ENCODE measurements around the gene TRAPPC3.

The TRAPPC3 gene

GRCh38 chr1:36114371-36114770, 34.9 kb downstream of the TRAPPC3 start:
- Histone ChIP-seq H3K4me3 (ENCODE audit: extremely low read depth, insufficient read depth, low read length, poor library complexity, severe bottlenecking) (no peak overlapping the region), H3K36me3 (ENCODE audit: control insufficient read depth, insufficient read depth, low read length) (no peaks in the 10 kb centered on the region), H3K27ac (ENCODE audit: low read depth, low read length, severe bottlenecking) (no peak overlapping the region), H3K9me3 (ENCODE audit: control insufficient read depth, low read length) (no peaks in the 10 kb centered on the region), H3K4me1 (ENCODE audit: control insufficient read depth, insufficient read depth, low read length, poor library complexity, severe bottlenecking) (peaks cover 4% of the 10 kb centered on the region)
- WGBS, 2 experiments (ENCODE audit: insufficient coverage in 2 of 2), result 74 to 75% methylated on average over 4 to 5 of the region's 5 CpGs

DNA sequence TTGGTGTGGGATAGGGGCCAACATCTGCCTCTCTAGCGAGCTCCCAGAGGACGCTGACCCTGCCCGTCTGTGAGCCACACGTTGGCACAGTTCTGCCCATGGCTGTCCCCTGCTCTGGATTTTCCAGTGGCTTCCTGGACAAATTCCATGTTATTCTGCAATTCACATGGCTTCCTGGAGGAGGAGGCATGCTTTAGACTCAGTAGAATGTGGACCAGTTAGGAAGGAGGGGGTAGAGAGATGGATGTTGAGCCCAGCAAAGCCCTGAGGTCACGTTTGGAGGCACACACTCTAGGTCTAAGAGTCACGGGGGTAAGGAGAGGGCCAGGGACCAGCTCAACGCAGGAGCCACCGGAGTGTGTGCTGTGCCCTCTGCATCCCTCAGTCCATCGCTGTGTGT, 36.5 kb downstream of the TRAPPC3 start:
- Histone ChIP-seq H3K27ac (ENCODE audit: low read depth, low read length, severe bottlenecking) (no peak overlapping the region), H3K36me3 (ENCODE audit: control insufficient read depth, insufficient read depth, low read length) (no peaks in the 10 kb centered on the region), H3K4me3 (ENCODE audit: extremely low read depth, insufficient read depth, low read length, poor library complexity, severe bottlenecking) (no peak overlapping the region), H3K4me1 (ENCODE audit: control insufficient read depth, insufficient read depth, low read length, poor library complexity, severe bottlenecking) (peaks cover 10% of the 10 kb centered on the region), H3K9me3 (ENCODE audit: control insufficient read depth, low read length) (no peaks in the 10 kb centered on the region)
- 92 to 93% methylated on average over 9 of the region's 9 CpGs for WGBS, 2 experiments (ENCODE audit: insufficient coverage in 2 of 2)

GRCh38 chr1:36111151-36111550, 38.1 kb downstream of the TRAPPC3 start:
- no peak overlapping the region for H3K27ac ChIP-seq (ENCODE audit: low read depth, low read length, severe bottlenecking)
- H3K36me3 ChIP-seq (ENCODE audit: control insufficient read depth, insufficient read depth, low read length), result no peaks in the 10 kb centered on the region
- WGBS, 2 experiments (ENCODE audit: insufficient coverage in 2 of 2), result 82 to 86% methylated on average over 3 to 4 of the region's 4 CpGs
- H3K4me1 ChIP-seq (ENCODE audit: control insufficient read depth, insufficient read depth, low read length, poor library complexity, severe bottlenecking), result peaks cover 11% of the 10 kb centered on the region
- H3K4me3 ChIP-seq (ENCODE audit: extremely low read depth, insufficient read depth, low read length, poor library complexity, severe bottlenecking), result no peak overlapping the region
- H3K9me3 ChIP-seq (ENCODE audit: control insufficient read depth, low read length), result no peaks in the 10 kb centered on the region

GRCh38 chr1:36109041-36109679, 40.1 kb downstream of the TRAPPC3 start:
- H3K27ac ChIP-seq (ENCODE audit: low read depth, low read length, severe bottlenecking), result no peak overlapping the region
- WGBS, 2 experiments (ENCODE audit: insufficient coverage in 2 of 2), result 93 to 96% methylated on average over 5 to 7 of the region's 11 CpGs

GRCh38 chr1:36108314-36108713, 41.0 kb downstream of the TRAPPC3 start:
- Histone ChIP-seq H3K9me3 (ENCODE audit: control insufficient read depth, low read length) (no peaks in the 10 kb centered on the region), H3K27ac (ENCODE audit: low read depth, low read length, severe bottlenecking) (no peak overlapping the region), H3K4me1 (ENCODE audit: control insufficient read depth, insufficient read depth, low read length, poor library complexity, severe bottlenecking) (peaks cover 9% of the 10 kb centered on the region), H3K4me3 (ENCODE audit: extremely low read depth, insufficient read depth, low read length, poor library complexity, severe bottlenecking) (no peak overlapping the region), H3K36me3 (ENCODE audit: control insufficient read depth, insufficient read depth, low read length) (no peaks in the 10 kb centered on the region)
- WGBS, 2 experiments (ENCODE audit: insufficient coverage in 2 of 2), result 81 to 93% methylated on average over 3 to 12 of the region's 14 CpGs

More at GRCh38 chr1:36109041-36109679, 40.1 kb downstream of the TRAPPC3 start:
- Histone ChIP-seq H3K4me1 (ENCODE audit: control insufficient read depth, insufficient read depth, low read length, poor library complexity, severe bottlenecking) (peaks cover 9% of the 10 kb centered on the region), H3K4me3 (ENCODE audit: extremely low read depth, insufficient read depth, low read length, poor library complexity, severe bottlenecking) (no peak overlapping the region), H3K36me3 (ENCODE audit: control insufficient read depth, insufficient read depth, low read length) (no peaks in the 10 kb centered on the region), H3K9me3 (ENCODE audit: control insufficient read depth, low read length) (no peaks in the 10 kb centered on the region)

DNA sequence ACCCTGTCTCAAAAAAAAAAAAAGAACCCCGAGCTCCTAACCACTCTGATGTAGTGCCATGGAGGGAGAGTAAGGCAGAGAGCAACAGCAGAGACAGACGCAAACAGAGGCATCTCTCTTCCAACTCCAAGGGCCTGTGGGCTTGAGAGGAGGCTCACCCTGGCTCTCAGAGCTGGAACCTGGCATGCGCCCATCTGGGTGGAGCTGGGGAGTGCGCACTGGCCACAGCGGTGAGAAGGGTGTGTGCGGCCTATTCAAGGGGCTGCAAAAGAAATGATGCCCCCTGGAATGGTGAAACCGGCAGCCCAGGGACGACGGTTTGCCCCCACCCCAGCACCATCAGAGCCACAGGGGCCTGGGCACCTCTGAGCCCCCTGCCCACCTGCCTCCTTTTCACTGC, 41.9 kb downstream of the TRAPPC3 start:
- H3K4me1 ChIP-seq (ENCODE audit: control insufficient read depth, insufficient read depth, low read length, poor library complexity, severe bottlenecking), result peaks cover 9% of the 10 kb centered on the region
- no peak overlapping the region for H3K27ac ChIP-seq (ENCODE audit: low read depth, low read length, severe bottlenecking)
- no peaks in the 10 kb centered on the region for H3K9me3 ChIP-seq (ENCODE audit: control insufficient read depth, low read length)
- 92 to 99% methylated on average over 8 of the region's 9 CpGs for WGBS, 2 experiments (ENCODE audit: insufficient coverage in 2 of 2)
- no peaks in the 10 kb centered on the region for H3K36me3 ChIP-seq (ENCODE audit: control insufficient read depth, insufficient read depth, low read length)
- H3K4me3 ChIP-seq (ENCODE audit: extremely low read depth, insufficient read depth, low read length, poor library complexity, severe bottlenecking), result no peak overlapping the region

GRCh38 chr1:36106269-36106668, 43.0 kb downstream of the TRAPPC3 start:
- no peaks in the 10 kb centered on the region for H3K36me3 ChIP-seq (ENCODE audit: control insufficient read depth, insufficient read depth, low read length)
- H3K4me3 ChIP-seq (ENCODE audit: extremely low read depth, insufficient read depth, low read length, poor library complexity, severe bottlenecking), result no peak overlapping the region
- H3K9me3 ChIP-seq (ENCODE audit: control insufficient read depth, low read length), result no peaks in the 10 kb centered on the region
- WGBS, 2 experiments (ENCODE audit: insufficient coverage in 2 of 2), result 87 to 92% methylated on average over 1 to 3 of the region's 5 CpGs
- no peak overlapping the region for H3K27ac ChIP-seq (ENCODE audit: low read depth, low read length, severe bottlenecking)
- peaks cover 9% of the 10 kb centered on the region for H3K4me1 ChIP-seq (ENCODE audit: control insufficient read depth, insufficient read depth, low read length, poor library complexity, severe bottlenecking)

DNA sequence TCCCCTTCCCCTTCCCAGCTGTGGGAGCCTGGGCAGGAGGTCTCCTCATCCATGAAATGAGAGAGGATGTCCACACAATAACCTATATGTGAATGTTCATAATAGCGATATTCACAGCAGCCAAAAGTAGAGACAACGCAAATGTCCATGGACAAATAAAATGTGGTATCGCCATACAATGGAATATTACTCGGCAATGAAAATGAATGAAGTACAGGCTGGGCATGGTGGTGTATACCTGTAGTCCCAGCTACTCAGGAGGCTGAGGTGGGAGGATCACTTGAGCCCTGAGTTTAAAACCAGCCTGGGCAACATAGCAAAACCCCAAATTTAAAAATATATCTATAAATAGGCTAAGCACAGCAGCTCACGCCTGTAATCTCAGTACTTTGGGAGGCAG, 47.7 kb downstream of the TRAPPC3 start:
- peaks cover 2% of the 10 kb centered on the region for H3K4me1 ChIP-seq (ENCODE audit: control insufficient read depth, insufficient read depth, low read length, poor library complexity, severe bottlenecking)
- no peak overlapping the region for H3K4me3 ChIP-seq (ENCODE audit: extremely low read depth, insufficient read depth, low read length, poor library complexity, severe bottlenecking)
- no peak overlapping the region for H3K27ac ChIP-seq (ENCODE audit: low read depth, low read length, severe bottlenecking)
- WGBS, 2 experiments (ENCODE audit: insufficient coverage in 2 of 2), result 92 to 100% methylated on average over 3 to 4 of the region's 5 CpGs
- H3K36me3 ChIP-seq (ENCODE audit: control insufficient read depth, insufficient read depth, low read length), result no peaks in the 10 kb centered on the region
- no peaks in the 10 kb centered on the region for H3K9me3 ChIP-seq (ENCODE audit: control insufficient read depth, low read length)

- no peaks in the 10 kb centered on the region for H3K4me1 ChIP-seq (ENCODE audit: control insufficient read depth, insufficient read depth, low read length, poor library complexity, severe bottlenecking)
- no peaks in the 10 kb centered on the region for H3K9me3 ChIP-seq (ENCODE audit: control insufficient read depth, low read length)
- no peak overlapping the region for H3K27ac ChIP-seq (ENCODE audit: low read depth, low read length, severe bottlenecking)
- no peak overlapping the region for H3K4me3 ChIP-seq (ENCODE audit: extremely low read depth, insufficient read depth, low read length, poor library complexity, severe bottlenecking)
- H3K36me3 ChIP-seq (ENCODE audit: control insufficient read depth, insufficient read depth, low read length), result peaks cover 6% of the 10 kb centered on the region
- WGBS, 2 experiments (ENCODE audit: insufficient coverage in 2 of 2), result 91 to 92% methylated on average over 6 of the region's 6 CpGs
Measured at GRCh38 chr1:36100376-36100775, 48.9 kb downstream of the TRAPPC3 start.

GRCh38 chr1:36099681-36100341, 49.5 kb downstream of the TRAPPC3 start:
- H3K27ac ChIP-seq (ENCODE audit: low read depth, low read length, severe bottlenecking), result no peak overlapping the region
- 68 to 70% methylated on average over 14 to 17 of the region's 18 CpGs for WGBS, 2 experiments (ENCODE audit: insufficient coverage in 2 of 2)
- H3K4me3 ChIP-seq (ENCODE audit: extremely low read depth, insufficient read depth, low read length, poor library complexity, severe bottlenecking), result no peak overlapping the region
- no peaks in the 10 kb centered on the region for H3K9me3 ChIP-seq (ENCODE audit: control insufficient read depth, low read length)
- H3K36me3 ChIP-seq (ENCODE audit: control insufficient read depth, insufficient read depth, low read length), result peaks cover 9% of the 10 kb centered on the region
- H3K4me1 ChIP-seq (ENCODE audit: control insufficient read depth, insufficient read depth, low read length, poor library complexity, severe bottlenecking), result no peaks in the 10 kb centered on the region

All from mesodermal cell (in vitro differentiated cells).